ENCODE measurements around the gene SPOCK3.

Gene SPOCK3

DNA sequence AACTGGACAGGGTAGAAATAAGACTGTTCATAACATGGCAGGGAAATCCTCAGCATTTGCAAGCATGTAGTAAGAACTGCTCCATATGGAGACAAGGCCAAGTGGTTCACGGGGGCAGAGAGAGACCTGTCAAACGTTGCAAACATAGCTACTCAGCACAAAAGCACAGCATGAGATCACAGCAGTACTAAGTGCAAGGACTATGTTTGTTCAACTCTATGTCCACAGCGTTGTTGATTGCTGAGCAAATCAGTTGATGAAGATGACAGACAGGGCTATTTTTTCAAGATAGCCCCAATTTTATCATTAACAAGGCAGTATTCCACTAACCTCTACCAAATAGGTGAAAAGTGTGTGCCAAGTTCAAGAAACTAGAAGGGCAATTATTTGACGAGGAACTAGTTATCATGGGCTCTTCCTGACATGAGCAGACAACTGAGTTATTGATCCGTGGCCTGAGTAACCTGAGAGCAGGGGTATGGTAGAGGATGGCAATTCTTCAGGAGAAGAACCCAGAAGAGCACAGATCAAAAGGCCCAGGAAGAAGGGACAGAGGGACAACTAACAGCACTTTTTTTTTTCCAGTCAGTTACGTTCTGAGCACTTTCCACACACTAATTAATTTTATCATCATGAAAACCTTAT is 57.4 kb downstream of the SPOCK3 start:
- no peak overlapping the region for H3K4me3 ChIP-seq (ENCODE audit: low read depth, low read length)
- no peaks in the 10 kb centered on the region for H3K9me3 ChIP-seq (ENCODE audit: control insufficient read depth, insufficient read depth, low read depth, low read length)
- H3K27me3 ChIP-seq (ENCODE audit: control insufficient read depth, insufficient read depth, low read length): no peaks in the 10 kb centered on the region
- no peak overlapping the region for H3K27ac ChIP-seq (ENCODE audit: low read depth, low read length)
- H3K36me3 ChIP-seq (ENCODE audit: control insufficient read depth, insufficient read depth, low read length): no peaks in the 10 kb centered on the region
- H3K4me1 ChIP-seq (ENCODE audit: control insufficient read depth, insufficient read depth, low read length): no peaks in the 10 kb centered on the region
- no peak overlapping the region for H3K9ac ChIP-seq (ENCODE audit: low read length)

DNA sequence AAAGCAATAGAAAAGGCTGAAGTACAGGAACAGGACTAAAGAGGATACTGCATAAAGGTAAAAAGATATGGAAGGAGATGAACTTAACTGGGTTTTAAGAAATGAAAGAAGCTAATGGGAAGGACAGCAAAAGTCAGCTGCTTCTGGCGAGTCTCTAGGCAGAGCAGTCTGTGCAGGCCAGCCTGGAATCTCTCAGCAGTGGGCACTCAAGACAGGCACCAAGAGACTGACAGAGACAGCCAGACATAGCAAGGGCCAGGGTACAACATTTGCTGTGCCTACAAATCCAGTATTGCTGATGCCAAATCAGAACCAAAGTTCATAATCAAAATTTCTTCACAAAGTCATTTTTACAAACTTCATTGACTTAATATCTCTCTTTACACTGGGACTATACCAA is 62.4 kb downstream of the SPOCK3 start:
- no peak overlapping the region for H3K4me3 ChIP-seq (ENCODE audit: low read depth, low read length)
- H3K4me1 ChIP-seq (ENCODE audit: control insufficient read depth, insufficient read depth, low read length): no peaks in the 10 kb centered on the region
- no peak overlapping the region for H3K9ac ChIP-seq (ENCODE audit: low read length)
- H3K36me3 ChIP-seq (ENCODE audit: control insufficient read depth, insufficient read depth, low read length): no peaks in the 10 kb centered on the region
- H3K9me3 ChIP-seq (ENCODE audit: control insufficient read depth, insufficient read depth, low read depth, low read length): no peaks in the 10 kb centered on the region
- H3K27ac ChIP-seq (ENCODE audit: low read depth, low read length): no peak overlapping the region
- no peaks in the 10 kb centered on the region for H3K27me3 ChIP-seq (ENCODE audit: control insufficient read depth, insufficient read depth, low read length)

DNA sequence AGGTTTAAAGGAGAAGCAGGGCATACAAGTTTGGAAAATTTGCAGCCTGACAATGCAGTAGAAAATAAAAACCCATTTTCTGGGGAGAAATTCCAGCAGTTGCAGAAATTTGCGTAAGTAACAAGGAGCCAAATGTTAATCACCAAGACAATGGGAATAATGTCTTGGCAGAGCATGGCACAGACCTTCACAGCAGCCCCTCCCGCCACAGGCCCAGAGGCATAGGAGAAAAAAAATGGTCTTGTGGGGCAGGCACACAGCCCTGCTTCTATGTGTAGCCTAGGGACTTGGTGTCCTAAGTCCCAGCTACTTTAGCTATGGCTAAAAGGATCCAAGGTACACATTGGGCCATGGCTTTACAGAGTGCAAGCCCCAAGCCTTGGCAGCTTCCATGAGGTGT is 65.7 kb downstream of the SPOCK3 start:
- H3K9ac ChIP-seq (ENCODE audit: low read length): no peak overlapping the region
- H3K27me3 ChIP-seq (ENCODE audit: control insufficient read depth, insufficient read depth, low read length): no peaks in the 10 kb centered on the region
- H3K4me3 ChIP-seq (ENCODE audit: low read depth, low read length): no peak overlapping the region
- H3K4me1 ChIP-seq (ENCODE audit: control insufficient read depth, insufficient read depth, low read length): no peaks in the 10 kb centered on the region
- H3K9me3 ChIP-seq (ENCODE audit: control insufficient read depth, insufficient read depth, low read depth, low read length): no peaks in the 10 kb centered on the region
- H3K27ac ChIP-seq (ENCODE audit: low read depth, low read length): no peak overlapping the region
- no peaks in the 10 kb centered on the region for H3K36me3 ChIP-seq (ENCODE audit: control insufficient read depth, insufficient read depth, low read length)

DNA sequence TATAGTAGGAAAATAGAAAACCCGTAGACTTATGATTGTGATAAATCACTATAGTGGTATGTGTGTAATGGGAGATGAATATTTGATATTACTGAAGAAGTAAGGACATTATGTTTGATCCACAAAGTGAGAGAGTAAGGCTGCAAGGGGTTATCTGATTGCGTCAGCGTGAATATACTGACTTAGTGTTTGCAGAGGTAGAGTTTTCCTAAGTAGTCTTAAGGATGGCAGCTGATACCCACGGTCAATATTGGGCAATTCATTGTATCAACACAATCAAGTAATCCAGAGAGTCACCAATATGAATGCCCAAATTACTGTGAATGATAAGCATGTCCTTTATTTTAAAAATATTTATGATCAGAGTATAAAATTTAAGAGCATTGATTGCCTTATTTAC is 83.7 kb downstream of the SPOCK3 start:
- H3K9ac ChIP-seq (ENCODE audit: low read length): no peak overlapping the region
- no peaks in the 10 kb centered on the region for H3K4me1 ChIP-seq (ENCODE audit: control insufficient read depth, insufficient read depth, low read length)
- H3K4me3 ChIP-seq (ENCODE audit: low read depth, low read length): no peak overlapping the region
- no peaks in the 10 kb centered on the region for H3K27me3 ChIP-seq (ENCODE audit: control insufficient read depth, insufficient read depth, low read length)
- H3K36me3 ChIP-seq (ENCODE audit: control insufficient read depth, insufficient read depth, low read length): no peaks in the 10 kb centered on the region
- no peaks in the 10 kb centered on the region for H3K9me3 ChIP-seq (ENCODE audit: control insufficient read depth, insufficient read depth, low read depth, low read length)
- H3K27ac ChIP-seq (ENCODE audit: low read depth, low read length): no peak overlapping the region

DNA sequence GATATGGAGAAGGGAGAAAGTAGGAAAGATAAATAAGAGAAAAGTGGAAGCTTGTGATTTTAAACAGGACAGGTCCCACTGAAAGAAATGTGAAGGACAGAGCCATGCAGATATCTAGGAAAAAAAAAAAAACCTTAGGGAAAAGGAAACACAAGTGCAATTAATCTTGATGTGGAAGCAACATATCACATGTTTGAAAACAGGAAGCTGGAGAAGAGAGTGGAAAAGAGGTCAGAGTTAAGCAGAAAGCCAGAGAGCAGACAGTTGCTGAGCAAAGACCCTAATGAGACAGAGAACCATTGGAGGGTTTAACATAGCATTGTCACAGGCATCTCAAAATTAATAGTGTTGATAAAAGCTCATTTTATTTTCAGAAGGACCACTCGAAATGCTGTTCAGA is 89.7 kb downstream of the SPOCK3 start:
- Histone ChIP-seq H3K4me1 (ENCODE audit: control insufficient read depth, insufficient read depth, low read length) (no peaks in the 10 kb centered on the region), H3K36me3 (ENCODE audit: control insufficient read depth, insufficient read depth, low read length) (no peaks in the 10 kb centered on the region), H3K27ac (ENCODE audit: low read depth, low read length) (no peak overlapping the region), H3K27me3 (ENCODE audit: control insufficient read depth, insufficient read depth, low read length) (no peaks in the 10 kb centered on the region), H3K4me3 (ENCODE audit: low read depth, low read length) (no peak overlapping the region), H3K9ac (ENCODE audit: low read length) (no peak overlapping the region), H3K9me3 (ENCODE audit: control insufficient read depth, insufficient read depth, low read depth, low read length) (no peaks in the 10 kb centered on the region)

DNA sequence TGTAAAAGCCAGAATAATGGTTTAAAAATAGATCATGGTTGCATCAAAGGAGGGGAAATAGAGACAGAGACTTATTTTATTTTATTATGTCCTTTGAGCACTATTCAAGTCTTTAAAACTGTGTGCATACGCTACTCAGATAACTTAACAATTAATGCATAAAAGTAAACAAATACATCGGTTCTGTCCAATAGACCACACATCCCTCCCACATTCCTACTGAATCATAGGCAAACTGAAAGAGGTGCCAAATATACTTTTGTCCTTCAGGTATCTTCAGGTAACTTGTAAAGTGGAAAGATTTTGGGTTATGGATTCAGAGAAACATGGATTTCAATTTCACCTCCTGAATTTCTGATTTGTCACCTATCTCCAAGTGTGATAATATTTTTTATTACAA is 91.3 kb downstream of the SPOCK3 start:
- H3K4me1 ChIP-seq (ENCODE audit: control insufficient read depth, insufficient read depth, low read length): no peaks in the 10 kb centered on the region
- H3K9ac ChIP-seq (ENCODE audit: low read length): no peak overlapping the region
- no peak overlapping the region for H3K4me3 ChIP-seq (ENCODE audit: low read depth, low read length)
- no peaks in the 10 kb centered on the region for H3K36me3 ChIP-seq (ENCODE audit: control insufficient read depth, insufficient read depth, low read length)
- H3K27me3 ChIP-seq (ENCODE audit: control insufficient read depth, insufficient read depth, low read length): no peaks in the 10 kb centered on the region
- no peaks in the 10 kb centered on the region for H3K9me3 ChIP-seq (ENCODE audit: control insufficient read depth, insufficient read depth, low read depth, low read length)
- no peak overlapping the region for H3K27ac ChIP-seq (ENCODE audit: low read depth, low read length)

DNA sequence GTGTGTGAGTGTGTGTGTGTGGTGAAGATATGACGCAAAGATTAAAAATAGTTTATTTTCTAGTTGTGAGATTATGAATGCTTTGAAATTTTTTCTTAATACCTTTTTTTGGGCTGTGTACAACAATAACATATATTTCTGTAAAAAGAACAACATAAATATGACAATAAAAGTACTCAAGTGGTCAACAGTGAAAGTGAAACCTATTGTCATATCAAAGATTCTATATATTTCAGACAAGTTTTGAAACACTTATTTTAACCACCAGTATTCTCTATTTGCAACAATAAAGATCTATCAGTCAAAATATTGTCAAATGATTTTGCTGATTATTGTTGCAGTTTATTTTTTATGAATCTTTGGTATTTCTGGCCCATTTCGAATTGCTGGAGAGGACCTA is 98.0 kb downstream of the SPOCK3 start:
- no peaks in the 10 kb centered on the region for H3K36me3 ChIP-seq (ENCODE audit: control insufficient read depth, insufficient read depth, low read length)
- no peak overlapping the region for H3K9ac ChIP-seq (ENCODE audit: low read length)
- no peak overlapping the region for H3K4me3 ChIP-seq (ENCODE audit: low read depth, low read length)
- H3K9me3 ChIP-seq (ENCODE audit: control insufficient read depth, insufficient read depth, low read depth, low read length): no peaks in the 10 kb centered on the region
- H3K4me1 ChIP-seq (ENCODE audit: control insufficient read depth, insufficient read depth, low read length): no peaks in the 10 kb centered on the region
- no peaks in the 10 kb centered on the region for H3K27me3 ChIP-seq (ENCODE audit: control insufficient read depth, insufficient read depth, low read length)
- no peak overlapping the region for H3K27ac ChIP-seq (ENCODE audit: low read depth, low read length)

DNA sequence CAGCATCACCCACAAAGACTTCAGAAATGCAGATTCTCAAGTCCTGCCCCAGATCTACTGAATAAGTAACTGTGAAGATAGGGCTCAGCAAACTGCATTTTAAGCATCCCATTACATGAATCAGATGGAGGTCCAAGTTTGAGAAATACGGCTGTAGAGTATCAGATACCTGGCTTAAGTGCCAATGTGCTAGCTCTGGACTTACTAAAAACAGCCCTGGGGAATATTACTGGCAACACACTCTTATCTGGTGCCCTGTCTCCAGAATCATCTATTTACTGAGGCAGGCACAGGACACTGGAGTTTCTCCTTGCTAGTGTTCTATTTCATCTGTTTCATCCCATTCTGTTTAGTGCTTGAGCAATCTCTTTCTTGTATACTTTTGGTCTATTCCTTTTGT is 105.1 kb downstream of the SPOCK3 start:
- Histone ChIP-seq H3K27me3 (ENCODE audit: control insufficient read depth, insufficient read depth, low read length) (no peaks in the 10 kb centered on the region), H3K9me3 (ENCODE audit: control insufficient read depth, insufficient read depth, low read depth, low read length) (no peaks in the 10 kb centered on the region), H3K36me3 (ENCODE audit: control insufficient read depth, insufficient read depth, low read length) (no peaks in the 10 kb centered on the region), H3K4me1 (ENCODE audit: control insufficient read depth, insufficient read depth, low read length) (no peaks in the 10 kb centered on the region), H3K4me3 (ENCODE audit: low read depth, low read length) (no peak overlapping the region), H3K9ac (ENCODE audit: low read length) (no peak overlapping the region), H3K27ac (ENCODE audit: low read depth, low read length) (no peak overlapping the region)

DNA sequence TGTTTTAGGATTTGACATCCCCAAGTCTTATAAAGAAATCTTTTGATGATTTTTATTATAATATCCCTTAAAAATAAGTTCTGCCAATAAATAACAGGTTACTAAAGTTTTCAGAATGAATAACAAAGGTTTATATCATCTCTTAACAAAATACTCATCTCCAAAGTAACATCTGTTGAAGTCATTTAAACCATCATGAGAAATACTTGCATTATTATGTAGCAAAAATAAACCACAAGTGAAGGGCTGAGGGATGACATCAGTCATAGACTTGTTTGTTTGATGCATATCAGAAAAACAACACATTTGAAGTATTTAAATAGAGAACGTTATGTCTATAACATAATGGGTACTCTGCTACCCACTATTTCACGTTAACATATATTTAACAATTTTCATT is 114.9 kb downstream of the SPOCK3 start:
- H3K27ac ChIP-seq (ENCODE audit: low read depth, low read length): no peak overlapping the region
- no peaks in the 10 kb centered on the region for H3K36me3 ChIP-seq (ENCODE audit: control insufficient read depth, insufficient read depth, low read length)
- no peak overlapping the region for H3K9ac ChIP-seq (ENCODE audit: low read length)

DNA sequence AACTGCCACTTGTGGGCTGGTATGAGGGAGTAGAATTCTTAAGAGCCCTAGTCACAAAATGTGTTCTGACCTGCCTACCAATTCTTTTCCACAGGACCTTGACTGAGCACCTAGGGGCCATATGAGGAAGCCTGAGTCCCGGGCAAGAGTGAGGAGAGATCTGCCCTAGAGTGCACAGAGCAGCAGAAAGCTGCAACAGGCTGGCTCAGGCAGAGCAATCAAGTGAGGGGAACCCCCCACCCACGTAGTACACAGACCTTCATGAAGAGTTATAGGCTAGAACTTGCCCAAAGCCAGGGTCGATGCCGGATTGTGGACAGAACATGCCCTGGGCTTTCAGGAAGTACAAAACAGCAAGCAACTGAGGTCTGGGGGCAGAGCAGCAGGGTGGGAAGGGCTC is 117.0 kb downstream of the SPOCK3 start:
- no peak overlapping the region for H3K9ac ChIP-seq (ENCODE audit: low read length)
- H3K36me3 ChIP-seq (ENCODE audit: control insufficient read depth, insufficient read depth, low read length): no peaks in the 10 kb centered on the region
- H3K9me3 ChIP-seq (ENCODE audit: control insufficient read depth, insufficient read depth, low read depth, low read length): no peaks in the 10 kb centered on the region
- no peak overlapping the region for H3K27ac ChIP-seq (ENCODE audit: low read depth, low read length)
- no peaks in the 10 kb centered on the region for H3K4me1 ChIP-seq (ENCODE audit: control insufficient read depth, insufficient read depth, low read length)
- H3K4me3 ChIP-seq (ENCODE audit: low read depth, low read length): no peak overlapping the region
- no peaks in the 10 kb centered on the region for H3K27me3 ChIP-seq (ENCODE audit: control insufficient read depth, insufficient read depth, low read length)

More for the DNA sequence above, 114.9 kb downstream of the SPOCK3 start:
- no peaks in the 10 kb centered on the region for H3K27me3 ChIP-seq (ENCODE audit: control insufficient read depth, insufficient read depth, low read length)
- H3K9me3 ChIP-seq (ENCODE audit: control insufficient read depth, insufficient read depth, low read depth, low read length): no peaks in the 10 kb centered on the region
- no peaks in the 10 kb centered on the region for H3K4me1 ChIP-seq (ENCODE audit: control insufficient read depth, insufficient read depth, low read length)
- no peak overlapping the region for H3K4me3 ChIP-seq (ENCODE audit: low read depth, low read length)

DNA sequence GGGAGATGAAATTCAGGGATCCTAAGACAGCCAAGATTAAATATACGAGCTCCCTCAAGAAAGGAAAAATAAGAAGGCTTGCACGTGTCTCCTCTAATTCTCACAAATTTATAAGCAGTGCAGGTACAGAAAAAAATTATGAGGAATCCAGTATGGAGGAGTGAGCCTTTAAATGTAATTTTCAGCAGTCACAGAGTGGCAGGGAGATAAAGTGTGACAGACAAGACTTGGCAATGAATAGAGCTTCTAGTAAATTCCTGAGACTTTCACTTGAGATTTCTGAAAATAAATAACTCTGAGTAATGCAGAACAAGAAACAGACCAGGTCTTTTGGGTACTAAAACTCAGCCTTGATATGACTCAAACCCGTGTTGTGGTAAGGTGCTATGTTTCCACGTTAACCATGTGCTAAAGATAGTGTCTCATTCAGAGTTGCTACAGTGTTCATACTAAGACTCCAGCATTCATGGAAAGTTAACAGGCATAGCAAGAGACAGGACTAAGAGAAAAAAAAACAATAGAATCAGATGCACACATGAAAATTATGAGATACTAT is 119.8 kb downstream of the SPOCK3 start:
- Histone ChIP-seq H3K9ac (ENCODE audit: low read length) (no peak overlapping the region), H3K9me3 (ENCODE audit: control insufficient read depth, insufficient read depth, low read depth, low read length) (no peaks in the 10 kb centered on the region), H3K4me1 (ENCODE audit: control insufficient read depth, insufficient read depth, low read length) (no peaks in the 10 kb centered on the region), H3K36me3 (ENCODE audit: control insufficient read depth, insufficient read depth, low read length) (no peaks in the 10 kb centered on the region), H3K27ac (ENCODE audit: low read depth, low read length) (no peak overlapping the region), H3K27me3 (ENCODE audit: control insufficient read depth, insufficient read depth, low read length) (no peaks in the 10 kb centered on the region), H3K4me3 (ENCODE audit: low read depth, low read length) (no peak overlapping the region)
